ENCODE data around the gene RAPGEF1.

DNA sequence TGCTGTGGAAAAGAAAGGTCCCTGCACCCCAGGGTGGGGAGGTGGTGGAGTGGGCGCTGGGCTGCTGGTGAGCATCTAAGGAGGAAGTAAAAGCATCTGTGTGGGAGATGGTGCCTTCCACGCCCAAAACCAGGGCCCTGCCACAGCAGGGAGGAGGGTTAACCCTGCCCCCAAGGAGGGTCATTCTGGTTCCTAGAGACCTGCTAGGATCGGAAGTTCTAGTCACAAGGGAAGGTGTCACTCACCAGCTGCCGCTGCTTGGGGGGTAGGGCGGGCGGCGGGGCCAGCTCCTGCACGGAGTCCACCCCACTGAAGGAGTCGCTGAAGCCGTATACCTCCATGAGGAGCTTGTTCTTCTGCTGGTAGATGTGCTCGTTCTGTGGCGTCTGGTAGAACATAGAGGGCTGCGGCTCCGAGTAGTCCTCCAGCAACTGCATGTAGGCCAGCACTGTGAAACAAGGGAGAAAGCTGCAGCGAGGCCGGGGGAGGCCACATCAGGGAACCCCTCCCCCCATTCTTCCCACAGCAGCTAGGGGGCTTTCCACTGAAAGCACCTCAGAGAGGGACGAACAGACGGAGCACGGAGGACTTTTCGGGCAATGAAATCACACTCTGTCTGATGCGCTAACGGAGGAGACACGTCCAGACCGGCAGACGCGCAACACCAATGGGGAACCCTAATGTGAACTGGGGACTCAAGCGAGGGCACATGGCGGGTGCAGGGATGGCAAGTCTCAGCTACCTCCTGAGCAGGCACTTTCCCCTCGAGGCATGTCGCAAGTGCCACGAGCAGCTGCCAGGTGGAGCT, 118.1 kb downstream of the RAPGEF1 start:
- TF ChIP-seq POLR2AphosphoS5 (IDR thresholded peaks at IDR 0.05; ENCODE audit: low read depth) (no peak), CTCF (conservative IDR thresholded peaks at IDR 0.05; ENCODE audit: low read depth in 2 of 2) (no peak), ETS1 (IDR thresholded peaks at IDR 0.05) (no peak), CREB1 (CRISPR knock-in tag; IDR thresholded peaks at IDR 0.05; ENCODE audit: low read depth) (no peak), REST (IDR thresholded peaks at IDR 0.05; ENCODE audit: unreplicated experiment) (no peak), JUNB (IDR thresholded peaks at IDR 0.05; ENCODE audit: unreplicated experiment) (no peak), EZH2 (IDR thresholded peaks at IDR 0.05; ENCODE audit: low read depth, unreplicated experiment) (no peak), EZH2phosphoT487 (IDR thresholded peaks at IDR 0.05; ENCODE audit: unreplicated experiment) (no peak), ZNF114 (CRISPR knock-in tag; IDR thresholded peaks at IDR 0.05) (no peak), ZNF331 (CRISPR knock-in tag; IDR thresholded peaks at IDR 0.05; ENCODE audit: low read depth) (no peak), STAT1 (IDR thresholded peaks at IDR 0.05; ENCODE audit: unreplicated experiment) (no peak), ZNF462 (CRISPR knock-in tag; IDR thresholded peaks at IDR 0.05) (no peak), NANOG (IDR thresholded peaks at IDR 0.05; ENCODE audit: borderline replicate concordance) (no peak)
